ENCODE measurements around the gene CLTA. TPM values are rescaled to one million over a fixed set of nuclear protein-coding genes. Genes with fewer than 3 reads are reported as not detected.

CLTA gene
- total RNA-seq, 1 donor from 2014 or later = 335 TPM

- no peak for DNase-seq (ENCODE audit: low read depth)
Observed at GRCh38 chr9:36188212-36188611, 2.5 kb upstream of the CLTA start.

GRCh38 chr9:36189976-36190375, 745 bp upstream of the CLTA start:
- peak overlapping the region; percentile 91 for H3K4me3 ChIP-seq (ENCODE audit: low read depth, low read length)
- no peak for DNase-seq (ENCODE audit: low read depth)
- H3K36me3 ChIP-seq (ENCODE audit: control insufficient read depth, insufficient read depth, low read length) = no peaks in the 10 kb centered on the region
- no peaks in the 10 kb centered on the region for H3K27me3 ChIP-seq (ENCODE audit: control insufficient read depth, insufficient read depth, low read length)
- TF ChIP-seq CTCF (IDR thresholded peaks at IDR 0.05; ENCODE audit: insufficient read depth, low read length, severe bottlenecking) = no peak
- no peak for FAIRE-seq

More at GRCh38 chr9:36188212-36188611, 2.5 kb upstream of the CLTA start:
- Histone ChIP-seq H3K4me3 (ENCODE audit: low read depth, low read length) (no peak overlapping the region), H3K27me3 (ENCODE audit: control insufficient read depth, insufficient read depth, low read length) (no peaks in the 10 kb centered on the region), H3K36me3 (ENCODE audit: control insufficient read depth, insufficient read depth, low read length) (no peaks in the 10 kb centered on the region)
- no peak for FAIRE-seq
- no peak for TF ChIP-seq CTCF (IDR thresholded peaks at IDR 0.05; ENCODE audit: insufficient read depth, low read length, severe bottlenecking)

GRCh38 chr9:36191290-36191645, 547 bp downstream of the CLTA start:
- DNase-seq (ENCODE audit: low read depth) (peak; percentile 30), FAIRE-seq (no peak)
- H3K36me3 ChIP-seq (ENCODE audit: control insufficient read depth, insufficient read depth, low read length) = no peaks in the 10 kb centered on the region
- peak overlapping the region; percentile 91 for H3K4me3 ChIP-seq (ENCODE audit: low read depth, low read length)
- no peak for TF ChIP-seq CTCF (IDR thresholded peaks at IDR 0.05; ENCODE audit: insufficient read depth, low read length, severe bottlenecking)
- H3K27me3 ChIP-seq (ENCODE audit: control insufficient read depth, insufficient read depth, low read length) = no peaks in the 10 kb centered on the region

- Histone ChIP-seq H3K36me3 (ENCODE audit: control insufficient read depth, insufficient read depth, low read length) (no peaks in the 10 kb centered on the region), H3K27me3 (ENCODE audit: control insufficient read depth, insufficient read depth, low read length) (no peaks in the 10 kb centered on the region), H3K4me3 (ENCODE audit: low read depth, low read length) (peak overlapping the region; percentile 91)
- DNase-seq (ENCODE audit: low read depth) (no peak), FAIRE-seq (no peak)
- no peak for TF ChIP-seq CTCF (IDR thresholded peaks at IDR 0.05; ENCODE audit: insufficient read depth, low read length, severe bottlenecking)
Observed at GRCh38 chr9:36191686-36192085, 965 bp downstream of the CLTA start.

- no peak for FAIRE-seq
- H3K4me3 ChIP-seq (ENCODE audit: low read depth, low read length) = peak overlapping the region; percentile 91
- H3K27me3 ChIP-seq (ENCODE audit: control insufficient read depth, insufficient read depth, low read length) = no peaks in the 10 kb centered on the region
- DNase-seq (ENCODE audit: low read depth) = no peak
- TF ChIP-seq CTCF (IDR thresholded peaks at IDR 0.05; ENCODE audit: insufficient read depth, low read length, severe bottlenecking) = no peak
- H3K36me3 ChIP-seq (ENCODE audit: control insufficient read depth, insufficient read depth, low read length) = no peaks in the 10 kb centered on the region
Observed at GRCh38 chr9:36192196-36192595, 1.5 kb downstream of the CLTA start.

- no peak for TF ChIP-seq CTCF (IDR thresholded peaks at IDR 0.05; ENCODE audit: insufficient read depth, low read length, severe bottlenecking)
- no peak for DNase-seq (ENCODE audit: low read depth)
- FAIRE-seq = no peak
- Histone ChIP-seq H3K36me3 (ENCODE audit: control insufficient read depth, insufficient read depth, low read length) (peaks cover 1% of the 10 kb centered on the region), H3K27me3 (ENCODE audit: control insufficient read depth, insufficient read depth, low read length) (no peaks in the 10 kb centered on the region), H3K4me3 (ENCODE audit: low read depth, low read length) (no peak overlapping the region)
Observed at GRCh38 chr9:36193023-36193422, 2.3 kb downstream of the CLTA start.
